Left renal pelvis (tissue), 4 donors: ENCODE data around the gene TUBGCP6. TPM values are rescaled to one million over a fixed set of nuclear protein-coding genes. Genes with fewer than 3 reads are reported as not detected.

ENCODE experiments used
- DNase-seq, 4 donors: peaks; one replicate each; pipeline ENCODE4 v3.0.0-alpha.2; 2013; ENCODE audit warnings: low read depth in 4 of 4, low spot score in 3 of 4
- polyA plus RNA-seq, 4 donors: library from polyadenylated mRNA; unstranded; fragments of 120-200 nt; gene quantifications; one replicate each; pipeline ENCODE4 v1.2.1, GENCODE V29; 2013; ENCODE audit not compliant: insufficient read length in 4 of 4

Gene TUBGCP6
- polyA plus RNA-seq, 4 donors = 24.2 to 47.3 (median 34.6) TPM

DNA sequence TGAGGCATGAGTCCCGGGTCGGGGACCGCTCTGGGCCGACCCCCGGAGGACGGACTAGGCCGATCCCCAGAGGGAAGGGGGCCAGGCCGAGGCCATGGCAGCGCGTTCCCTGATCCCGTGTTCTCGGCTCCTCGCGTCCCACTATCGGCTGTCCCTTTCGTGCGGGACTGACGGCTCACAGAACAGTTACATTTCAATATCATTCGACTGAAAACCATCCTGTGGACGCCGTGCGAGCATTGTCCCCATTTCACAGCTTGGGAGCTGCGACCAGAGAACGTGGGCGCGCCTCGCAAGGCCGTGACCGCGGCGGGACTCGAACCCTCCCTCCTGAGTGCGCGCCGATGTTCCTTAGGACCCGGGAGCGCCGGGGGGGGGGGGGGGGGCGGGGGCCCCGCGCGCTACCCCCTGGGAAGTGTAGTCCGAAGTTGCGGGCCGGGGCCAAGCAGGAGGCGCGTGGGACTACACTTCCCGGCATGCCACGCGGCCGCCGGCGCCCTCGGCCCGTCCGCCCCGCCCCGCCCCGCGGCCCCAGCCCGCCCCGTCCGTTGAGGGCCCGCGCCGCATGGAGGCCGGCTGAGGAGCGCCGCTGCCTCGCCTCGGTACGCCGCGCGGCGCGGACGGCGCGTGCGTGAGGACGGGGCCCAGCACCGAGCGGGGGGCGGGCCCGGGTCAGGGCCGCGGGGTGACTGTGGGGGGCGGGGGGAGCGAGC is 59.3 kb downstream of the TUBGCP6 start, which contains the start of gene TRABD:
Gene TRABD, plus strand, starts transcription at position 539 of the 713 bp plus-strand sequence. CDS start 7,148 bp downstream, outside the sequence.
- peak in 3 of 4 donors; percentile 62 to 75 (median 68) for DNase-seq

DNA sequence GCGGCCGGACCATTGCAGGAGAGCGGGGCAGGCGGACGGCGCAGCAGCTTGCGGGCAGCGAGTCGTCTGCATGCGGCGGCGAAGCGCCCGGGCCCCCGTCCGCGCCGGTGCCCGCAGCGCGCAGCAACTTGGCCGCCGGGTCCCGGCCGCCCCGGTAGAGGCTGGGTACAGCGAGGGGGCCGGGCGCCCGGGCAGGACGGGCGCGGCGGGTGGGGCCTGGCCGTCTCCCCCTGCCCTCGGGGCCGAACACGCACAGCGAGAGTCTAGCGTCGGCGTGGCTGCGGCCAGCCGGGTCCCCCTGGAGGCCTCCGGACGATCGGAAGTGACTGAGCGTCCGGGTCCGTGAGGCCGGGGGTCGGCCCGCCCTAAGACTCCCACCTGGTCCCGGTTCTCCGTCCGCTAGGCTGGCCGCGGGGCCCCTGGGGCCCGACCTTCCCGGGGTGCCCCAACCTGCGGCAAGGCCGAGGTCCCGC is 59.9 kb downstream of the TUBGCP6 start:
- no peak for DNase-seq

DNA sequence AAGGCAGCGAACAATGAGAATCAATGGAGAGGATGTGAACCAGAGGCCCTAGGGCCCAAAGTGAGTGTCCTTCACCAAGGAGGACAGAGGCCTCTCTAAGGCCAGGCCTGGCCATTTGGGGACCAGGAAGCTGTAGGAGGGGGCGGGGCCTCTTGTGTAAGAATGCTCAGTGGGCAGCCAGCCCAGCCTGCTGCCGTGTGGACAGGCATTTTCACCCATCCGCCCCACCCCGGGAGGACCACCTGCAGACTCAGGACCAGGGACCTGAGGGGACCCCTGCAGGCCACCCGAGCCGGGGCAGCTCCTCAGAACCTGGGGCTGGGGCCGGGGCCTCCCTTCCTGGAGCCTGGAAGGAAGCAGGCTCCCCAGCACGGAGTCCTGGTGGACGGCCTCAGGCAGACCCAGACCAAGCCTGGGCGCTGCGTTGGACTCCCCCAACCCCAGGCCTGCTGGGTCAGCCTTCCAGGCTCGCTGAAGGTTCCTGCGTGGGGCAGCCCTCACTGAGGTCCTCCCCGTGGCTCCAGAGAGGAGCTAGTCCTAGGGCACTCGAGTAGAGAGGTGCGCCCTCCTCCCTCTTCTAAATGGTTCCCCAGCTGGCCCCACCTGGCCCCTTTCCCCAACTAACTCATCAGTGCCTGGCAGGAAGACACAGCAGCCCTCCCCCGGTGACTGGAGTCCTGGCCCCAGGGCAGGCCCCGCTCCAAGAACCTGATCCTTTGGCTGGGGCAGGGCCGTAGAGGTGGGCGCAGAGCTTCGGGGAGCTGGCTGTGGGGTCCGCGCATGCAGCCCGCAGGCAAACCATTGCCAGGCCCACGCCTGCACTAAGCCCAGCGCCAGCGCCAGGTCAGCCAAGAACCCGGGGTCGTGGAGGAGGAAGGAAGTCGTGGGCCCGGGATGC is 60.6 kb downstream of the TUBGCP6 start:
- DNase-seq = no peak

DNA sequence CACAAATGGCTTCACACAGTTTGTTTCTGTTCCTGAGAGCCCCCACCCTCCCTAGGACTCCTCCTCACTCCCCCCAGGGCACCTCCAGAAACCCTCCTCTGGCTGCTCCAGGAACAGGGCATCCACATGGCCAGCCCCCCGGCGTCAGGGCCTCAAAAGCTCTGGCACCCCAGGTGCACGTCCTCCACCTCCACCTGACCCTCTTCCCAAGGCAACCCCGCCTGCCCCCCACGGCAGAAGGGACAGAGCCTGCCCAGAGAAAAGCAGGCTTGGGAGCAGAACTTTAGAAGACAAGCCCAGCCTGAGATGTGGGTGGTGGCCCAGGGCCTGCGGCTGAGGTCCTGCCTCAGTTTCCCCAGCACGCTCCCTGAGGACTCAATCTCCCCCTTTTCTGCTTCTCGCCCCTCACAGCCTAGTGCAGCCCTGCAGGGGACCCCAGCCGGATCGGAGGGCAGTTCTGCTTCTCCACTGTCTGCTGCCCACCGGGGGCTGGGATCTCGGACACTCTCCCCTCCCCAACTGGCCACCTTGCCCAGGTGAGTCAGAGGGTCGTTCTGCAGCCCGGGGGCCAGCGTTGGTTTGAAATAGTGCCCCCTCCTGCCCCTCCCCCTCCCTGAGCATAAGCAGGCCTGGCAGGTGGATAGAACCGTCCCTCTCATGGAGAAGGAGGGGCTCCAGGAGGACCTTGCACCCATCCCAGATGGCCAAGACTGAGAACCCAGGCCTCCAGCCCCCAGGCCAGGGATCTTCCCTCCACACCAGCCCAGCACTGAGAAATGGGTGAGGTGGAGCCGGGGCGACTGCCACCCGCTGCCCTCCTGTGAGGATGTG is 61.5 kb downstream of the TUBGCP6 start:
- no peak for DNase-seq

DNA sequence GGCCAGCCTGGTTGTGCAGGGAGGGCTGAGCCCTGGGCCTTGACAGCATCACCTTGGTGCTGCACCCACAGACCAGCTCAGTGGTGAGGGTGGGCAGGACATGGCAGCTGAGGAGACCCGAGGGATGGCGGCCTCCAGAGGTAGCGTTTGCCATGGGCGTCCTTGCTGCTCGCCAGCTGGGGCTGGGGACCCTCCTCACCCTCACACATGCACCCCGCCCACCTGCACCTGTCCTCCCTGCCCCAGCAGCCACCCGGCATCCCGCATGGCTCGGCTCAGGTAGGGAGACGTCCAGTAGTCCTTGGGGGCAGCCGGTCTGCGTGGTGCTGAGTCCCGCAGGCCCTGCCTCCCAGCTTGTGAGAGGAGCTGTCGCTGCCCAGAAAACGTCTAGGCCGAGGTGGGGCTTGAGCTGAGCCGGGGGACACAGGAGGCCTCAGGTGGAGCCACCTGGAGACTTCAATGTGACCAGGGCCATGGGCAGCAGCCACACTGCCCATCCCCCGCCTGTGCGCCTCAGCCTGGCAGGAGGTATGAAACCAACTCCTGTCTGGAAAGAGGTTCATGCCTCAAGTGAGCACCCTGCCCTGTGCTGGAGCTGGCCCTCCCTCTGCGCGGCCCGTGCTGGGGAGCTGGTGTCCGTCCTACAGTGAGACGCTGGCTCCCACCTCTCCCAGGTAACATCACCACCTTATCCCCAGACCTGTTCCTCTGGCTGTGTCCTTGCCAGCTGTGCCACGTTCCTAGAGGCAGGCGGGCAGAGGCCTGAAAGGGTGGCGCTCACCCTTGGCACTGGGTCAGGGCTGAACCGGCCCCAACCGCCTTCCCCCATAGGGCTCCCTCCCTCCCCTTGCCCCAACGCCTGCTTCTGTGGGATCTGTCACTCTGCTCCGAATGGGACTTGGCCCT is 62.4 kb downstream of the TUBGCP6 start:
- no peak for DNase-seq

DNA sequence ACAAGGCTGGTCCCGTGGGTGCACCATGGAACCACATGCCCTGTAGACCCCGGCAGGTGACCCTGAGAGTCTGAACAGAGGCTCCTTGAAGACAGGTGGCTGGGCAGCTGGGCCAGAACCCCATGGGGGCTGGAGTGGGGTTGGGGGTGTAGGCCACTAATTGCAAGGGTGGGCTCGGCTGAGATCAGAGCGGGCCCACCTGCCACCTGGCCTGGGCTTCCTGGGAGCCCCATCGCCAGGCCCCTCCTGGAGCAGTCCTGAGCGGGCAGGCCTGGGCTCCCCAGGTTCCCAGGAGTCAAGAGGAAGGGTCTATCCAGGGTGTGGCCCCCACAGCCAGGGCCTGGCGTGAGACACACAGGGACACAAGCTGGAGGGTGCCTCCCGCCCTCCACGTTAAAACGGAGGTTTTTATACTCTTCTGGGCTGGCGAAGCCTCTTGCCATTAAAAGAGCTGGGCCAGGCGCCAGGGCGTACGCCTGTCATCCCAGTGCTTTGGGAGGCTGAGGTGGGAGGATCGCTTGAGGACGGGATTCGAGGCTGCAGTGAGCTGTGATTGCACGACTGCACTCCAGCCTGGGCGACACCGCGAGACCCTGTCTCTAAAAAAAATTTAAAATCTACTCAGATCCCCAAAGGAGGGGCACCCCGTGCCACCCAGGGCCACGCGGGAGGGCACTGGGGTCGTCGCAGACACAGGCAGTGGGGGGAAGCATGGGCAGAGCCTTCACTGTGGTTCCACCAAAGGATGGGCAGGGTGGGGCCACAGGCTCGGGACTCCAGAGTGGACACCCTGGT is 63.9 kb downstream of the TUBGCP6 start:
- no peak for DNase-seq

DNA sequence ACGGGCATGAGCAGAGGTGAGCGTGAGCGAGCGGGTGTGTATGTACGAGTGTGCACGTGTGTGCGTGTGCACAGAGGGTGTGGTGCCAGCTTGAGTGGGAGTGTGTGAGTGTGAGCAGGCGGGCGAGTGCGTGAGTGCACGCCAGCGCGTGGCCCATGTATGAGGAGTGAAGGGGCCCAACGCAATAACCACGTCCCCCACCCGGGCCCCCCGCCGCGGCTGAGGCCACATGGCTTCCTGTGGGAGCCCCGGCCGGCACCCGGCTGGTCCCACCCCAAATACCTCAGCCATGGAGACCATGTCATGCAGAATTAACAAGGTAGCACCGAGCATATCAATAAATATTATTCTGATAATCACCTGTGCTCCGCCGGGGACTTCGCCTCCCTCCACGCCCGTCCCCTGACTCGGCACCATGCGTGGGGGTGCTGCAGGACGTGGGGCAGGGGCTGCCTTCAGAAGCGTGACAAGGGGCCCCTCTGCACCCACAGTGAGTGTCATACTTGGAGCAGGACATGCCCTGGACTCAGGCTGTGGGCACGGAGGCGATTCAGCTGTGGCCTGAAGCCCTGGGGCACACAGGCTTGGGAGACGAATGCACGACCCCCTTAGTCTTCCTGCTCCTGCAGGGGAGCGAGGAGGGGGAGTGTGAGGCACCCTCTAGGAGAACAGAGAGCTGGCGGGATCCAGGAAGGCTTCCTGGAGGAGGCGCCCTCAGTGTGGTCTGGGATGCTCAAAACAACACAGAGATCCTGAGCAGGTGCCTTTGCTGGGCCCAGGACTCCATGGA is 64.7 kb downstream of the TUBGCP6 start:
- no peak for DNase-seq

DNA sequence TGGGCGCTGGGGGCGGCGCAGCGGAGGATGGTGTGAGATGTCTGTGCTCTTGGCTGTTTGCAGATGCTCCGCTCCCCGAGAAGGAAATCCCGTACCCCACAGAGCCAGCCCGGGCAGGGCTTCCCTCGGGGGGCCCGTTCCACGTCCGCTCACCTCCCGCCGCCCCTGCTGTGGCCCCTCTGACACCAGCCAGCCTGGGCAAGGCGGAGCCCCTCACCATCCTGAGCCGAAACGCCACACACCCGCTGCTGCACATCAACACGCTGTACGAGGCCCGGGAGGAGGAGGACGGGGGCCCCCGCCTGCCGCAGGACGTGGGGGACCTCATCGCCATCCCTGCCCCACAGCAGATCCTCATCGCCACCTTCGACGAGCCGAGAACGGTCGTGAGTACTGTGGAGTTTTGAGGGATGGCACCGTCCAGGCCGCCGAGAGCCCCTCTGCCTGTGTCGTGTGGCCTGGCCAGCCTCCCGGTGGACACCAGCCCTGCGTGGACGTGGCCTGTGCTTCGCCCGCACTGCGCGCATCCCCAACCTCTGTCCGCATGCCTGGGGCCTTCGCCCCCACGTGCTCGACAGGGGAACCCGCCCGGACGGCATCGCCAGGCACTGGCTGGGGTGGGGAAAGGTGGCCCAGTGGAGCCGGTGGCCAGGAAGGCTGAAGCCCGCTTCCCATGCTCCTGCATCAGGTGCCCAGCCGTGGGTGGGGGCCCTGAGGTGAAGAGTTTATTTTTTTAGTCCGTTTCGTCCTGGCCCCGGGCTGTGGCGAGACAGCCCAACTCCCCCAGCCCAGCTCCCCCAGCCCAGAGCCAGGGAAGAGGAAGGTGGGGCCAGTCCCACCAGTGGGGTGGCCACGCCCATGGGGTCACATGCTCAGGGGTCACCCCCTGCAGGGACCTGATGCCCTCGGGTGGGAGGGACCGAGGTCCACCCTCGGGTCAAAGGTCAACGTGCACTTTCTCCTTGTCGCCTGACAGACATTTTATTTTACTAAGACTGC is 65.7 kb downstream of the TUBGCP6 start:
- DNase-seq = no peak

DNA sequence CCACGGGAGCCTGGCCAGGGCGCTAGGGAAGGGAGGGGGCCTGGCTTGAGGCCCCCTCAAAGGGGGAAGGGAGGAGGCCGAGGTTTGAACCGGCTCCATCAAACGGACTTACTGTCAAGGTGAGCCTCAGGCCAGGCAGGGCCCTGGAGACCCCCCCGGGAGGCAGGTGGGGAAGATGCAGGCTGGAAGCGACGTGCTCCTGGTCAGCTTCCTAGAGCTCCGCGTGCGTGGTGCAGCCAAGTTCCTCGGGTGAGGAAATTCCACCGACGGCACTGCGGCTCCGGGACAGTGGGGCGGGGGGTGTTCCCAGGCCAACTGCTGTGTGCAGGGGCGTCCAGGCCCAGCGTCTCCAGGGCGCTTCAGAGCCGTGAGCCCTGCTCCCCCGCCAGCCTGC is 66.4 kb downstream of the TUBGCP6 start:
- no peak for DNase-seq

DNA sequence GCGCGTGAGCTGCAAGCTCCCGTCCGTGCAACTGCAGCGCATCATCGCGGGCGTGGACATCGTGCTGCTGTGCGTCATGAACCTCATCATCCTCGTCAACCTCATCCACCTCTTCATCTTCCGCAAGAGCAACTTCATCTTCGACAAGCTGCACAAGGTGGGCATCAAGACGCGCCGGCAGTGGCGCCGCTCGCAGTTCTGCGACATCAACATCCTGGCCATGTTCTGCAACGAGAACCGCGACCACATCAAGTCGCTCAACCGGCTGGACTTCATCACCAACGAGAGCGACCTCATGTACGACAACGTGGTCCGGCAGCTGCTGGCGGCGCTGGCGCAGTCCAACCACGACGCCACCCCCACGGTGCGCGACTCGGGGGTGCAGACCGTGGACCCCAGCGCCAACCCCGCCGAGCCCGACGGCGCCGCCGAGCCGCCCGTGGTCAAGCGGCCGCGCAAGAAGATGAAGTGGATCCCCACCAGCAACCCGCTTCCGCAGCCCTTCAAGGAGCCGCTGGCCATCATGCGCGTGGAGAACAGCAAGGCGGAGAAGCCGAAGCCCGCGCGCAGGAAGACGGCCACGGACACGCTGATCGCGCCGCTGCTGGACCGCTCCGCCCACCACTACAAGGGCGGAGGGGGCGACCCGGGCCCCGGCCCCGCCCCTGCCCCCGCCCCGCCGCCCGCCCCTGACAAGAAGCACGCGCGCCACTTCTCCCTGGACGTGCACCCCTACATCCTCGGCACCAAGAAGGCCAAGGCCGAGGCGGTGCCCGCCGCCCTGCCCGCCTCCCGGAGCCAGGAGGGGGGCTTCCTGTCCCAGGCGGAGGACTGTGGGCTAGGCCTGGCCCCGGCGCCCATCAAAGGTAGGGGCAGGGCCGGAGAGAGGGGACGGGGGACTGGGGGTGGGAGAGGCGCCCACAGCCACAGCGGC is 67.0 kb downstream of the TUBGCP6 start:
- no peak for DNase-seq

DNA sequence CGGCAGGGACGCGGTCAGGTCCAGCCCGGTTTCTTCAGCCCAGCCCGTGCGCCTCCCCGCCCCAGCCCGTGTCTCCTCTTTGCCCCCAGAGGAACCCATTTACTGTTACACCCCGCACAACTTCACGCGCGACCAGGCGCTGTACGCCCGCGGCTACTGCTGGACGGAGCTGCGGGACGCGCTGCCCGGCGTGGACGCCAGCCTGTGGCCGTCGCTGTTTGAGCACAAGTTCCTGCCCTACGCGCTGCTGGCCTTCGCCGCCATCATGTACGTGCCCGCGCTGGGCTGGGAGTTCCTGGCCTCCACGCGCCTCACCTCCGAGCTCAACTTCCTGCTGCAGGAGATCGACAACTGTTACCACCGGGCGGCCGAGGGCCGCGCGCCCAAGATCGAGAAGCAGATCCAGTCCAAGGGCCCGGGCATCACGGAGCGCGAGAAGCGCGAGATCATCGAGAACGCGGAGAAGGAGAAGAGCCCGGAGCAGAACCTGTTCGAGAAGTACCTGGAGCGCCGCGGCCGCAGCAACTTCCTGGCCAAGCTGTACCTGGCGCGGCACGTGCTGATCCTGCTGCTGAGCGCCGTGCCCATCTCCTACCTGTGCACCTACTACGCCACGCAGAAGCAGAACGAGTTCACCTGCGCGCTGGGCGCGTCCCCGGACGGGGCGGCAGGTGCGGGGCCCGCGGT is 67.8 kb downstream of the TUBGCP6 start:
- DNase-seq = no peak

DNA sequence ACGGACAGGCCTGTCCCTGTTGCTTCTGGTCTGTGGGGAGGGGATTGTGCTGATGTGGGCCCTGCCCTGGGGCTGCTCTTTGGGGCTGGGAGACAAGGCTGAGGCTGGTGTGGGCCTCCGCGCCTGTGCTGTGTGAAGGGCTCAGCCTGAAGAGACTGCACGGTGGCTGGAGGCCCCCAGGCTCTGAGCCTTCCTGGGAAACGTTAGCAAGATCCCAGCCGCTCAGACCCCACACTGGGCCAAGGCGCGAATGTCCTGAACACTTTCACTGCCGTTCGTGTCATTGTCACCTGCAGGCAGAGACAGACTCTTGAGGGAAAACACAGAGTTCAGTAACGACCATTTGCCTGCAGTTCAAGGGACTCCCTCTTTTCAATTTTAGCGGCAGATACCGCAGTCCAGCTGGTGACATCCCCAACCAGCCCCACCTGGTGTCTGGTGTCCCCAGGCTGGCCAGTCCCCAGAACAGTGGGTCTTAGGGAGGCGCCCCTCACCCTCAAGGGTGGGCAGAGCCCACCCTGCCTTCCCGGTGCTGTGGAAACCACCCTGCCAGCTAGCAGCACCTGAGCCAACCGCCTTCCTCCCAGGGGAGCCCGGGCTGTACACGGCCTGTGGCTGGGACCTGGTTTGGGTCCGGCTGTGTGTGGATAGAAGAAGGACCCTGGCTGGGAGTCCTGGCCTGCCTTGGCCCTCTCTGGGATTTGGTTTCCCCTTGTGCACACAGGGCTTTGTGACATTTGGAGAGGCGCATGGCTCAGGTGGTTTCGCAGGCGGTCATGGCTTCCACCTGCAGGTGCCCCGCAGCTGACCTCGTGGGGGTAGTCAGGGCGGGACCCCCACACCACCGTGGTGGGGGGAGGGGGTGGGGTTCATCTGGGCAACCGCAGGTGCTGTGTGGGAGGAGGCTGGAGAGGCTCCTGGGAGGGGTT is 68.6 kb downstream of the TUBGCP6 start:
- DNase-seq = no peak

DNA sequence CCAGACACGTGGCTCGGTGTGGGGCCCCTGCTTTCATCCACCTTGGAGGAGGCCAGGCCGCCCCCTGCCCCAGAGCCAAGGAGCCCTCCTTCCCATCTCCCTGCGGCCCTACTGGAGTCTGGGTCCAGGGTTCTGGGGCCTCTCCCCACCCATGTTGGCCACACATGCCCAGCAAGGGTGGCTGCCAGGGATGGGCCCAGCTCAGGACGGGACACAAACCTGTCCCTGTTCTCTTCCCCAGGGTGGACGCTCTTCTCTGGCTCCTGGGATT is 69.7 kb downstream of the TUBGCP6 start:
- no peak for DNase-seq

DNA sequence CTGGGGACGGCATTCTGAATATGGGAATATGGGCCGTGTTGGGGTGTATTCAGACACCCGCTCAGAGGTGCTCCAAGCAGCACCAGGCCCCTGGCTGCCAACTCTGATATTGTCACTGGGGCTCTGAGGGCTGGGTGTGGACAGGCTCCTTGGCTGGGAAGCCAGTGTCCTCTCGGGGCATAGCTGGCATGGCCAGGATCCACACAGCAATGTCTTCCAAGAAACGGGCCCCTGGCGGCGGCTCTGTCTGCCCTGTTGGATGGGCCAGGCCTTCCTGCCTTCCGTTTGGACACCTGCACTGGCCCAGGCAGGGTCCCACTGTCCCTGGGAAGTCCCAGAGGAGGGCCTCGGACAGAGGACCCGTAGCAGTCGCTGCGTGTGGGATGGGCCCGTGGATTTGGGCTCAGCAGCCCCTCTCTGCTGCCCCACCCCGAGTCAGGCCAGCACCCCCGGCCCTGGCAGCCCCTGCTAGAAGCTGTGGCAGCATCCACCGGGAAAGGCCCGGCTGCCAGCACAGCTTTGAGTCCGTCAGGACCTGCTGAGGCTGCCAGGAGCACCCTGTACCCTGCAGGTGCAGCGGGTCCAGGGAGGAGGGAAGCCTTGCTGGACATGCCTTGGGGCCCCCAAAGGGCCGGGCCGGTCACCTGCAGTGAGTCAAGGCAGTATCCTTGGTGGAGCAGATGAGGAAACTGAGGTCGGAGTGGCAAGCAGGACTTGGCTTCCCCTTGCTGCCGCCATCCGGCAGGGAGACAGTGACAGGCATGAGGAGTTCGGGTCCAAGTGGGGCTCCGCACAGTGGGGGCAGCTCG is 70.2 kb downstream of the TUBGCP6 start:
- DNase-seq = no peak
